ENCODE results near the gene FAM222A.

The FAM222A gene

GRCh38 chr12:109731806-109732205 is 18.2 kb downstream of the FAM222A start:
- TF ChIP-seq CTCF (IDR thresholded peaks at IDR 0.05; ENCODE audit: extremely low read depth, missing control alignments): no peak

GRCh38 chr12:109732321-109733305 is 19.0 kb downstream of the FAM222A start:
- DNase-seq (ENCODE audit: low spot score): no peak
- no peak for TF ChIP-seq CTCF (IDR thresholded peaks at IDR 0.05; ENCODE audit: extremely low read depth, missing control alignments)

More at GRCh38 chr12:109731806-109732205, 18.2 kb downstream of the FAM222A start:
- no peak for DNase-seq (ENCODE audit: low spot score)

DNA sequence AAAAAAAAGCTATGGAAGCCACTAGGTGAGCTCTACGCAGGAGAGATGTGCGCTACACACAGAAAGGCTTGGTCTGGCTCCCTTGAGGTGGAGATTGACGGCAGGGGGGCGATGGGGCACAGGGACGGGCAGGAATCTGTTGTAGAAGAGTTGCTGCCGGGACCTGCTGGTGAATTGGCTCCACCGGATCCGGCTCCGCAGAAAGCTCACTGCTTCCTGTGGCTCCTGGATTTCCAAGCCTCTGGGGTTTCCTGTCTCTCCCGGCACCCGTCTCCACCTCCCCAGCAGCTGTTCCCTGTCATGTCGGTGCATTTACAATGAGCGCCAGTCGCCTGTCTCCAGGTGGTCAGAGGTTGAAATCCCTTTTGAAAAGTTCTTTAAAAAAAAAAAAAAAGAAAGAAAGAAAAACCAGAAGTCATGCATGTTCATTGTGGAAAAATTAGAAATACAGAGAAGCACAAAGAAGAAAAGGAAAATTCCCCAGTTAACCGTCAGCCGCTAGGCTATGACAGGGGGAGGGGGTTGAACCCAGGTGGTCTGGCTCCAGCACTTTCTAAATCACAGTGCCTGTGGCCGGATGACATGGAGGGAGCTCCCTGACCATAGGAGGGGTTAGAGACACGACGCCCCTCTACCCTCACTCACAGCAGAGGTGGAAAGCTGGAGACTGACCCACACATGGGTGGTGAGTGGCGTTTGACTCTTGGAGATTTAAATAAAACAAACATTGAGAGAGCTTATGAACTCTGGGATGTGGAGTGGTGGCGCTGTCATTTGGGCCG is 20.8 kb downstream of the FAM222A start:
- TF ChIP-seq CTCF (IDR thresholded peaks at IDR 0.05; ENCODE audit: extremely low read depth, missing control alignments): no peak
- DNase-seq (ENCODE audit: low spot score): no peak

DNA sequence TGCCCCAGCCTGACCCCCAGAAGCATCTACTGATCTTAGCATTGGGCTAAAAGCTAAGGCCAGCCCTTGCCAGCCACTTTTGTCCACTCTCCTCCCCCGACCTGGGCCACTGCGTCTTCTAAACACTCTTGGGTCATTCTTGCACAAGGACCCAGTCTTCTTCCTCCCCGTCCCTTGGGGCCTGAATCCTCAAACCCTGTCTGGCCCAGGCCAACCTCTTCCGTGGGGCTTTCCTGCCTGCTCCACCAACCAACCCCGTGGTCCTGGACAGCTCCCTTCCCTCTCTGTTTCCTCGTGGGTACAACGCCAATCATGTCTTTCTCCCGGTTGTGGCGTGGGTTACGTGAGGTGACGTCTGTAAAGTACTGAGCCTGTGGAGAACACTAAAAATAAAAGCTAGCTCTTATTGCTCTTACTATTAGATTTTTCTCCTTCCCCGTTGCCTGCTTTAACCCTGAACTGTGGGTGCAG is 21.5 kb downstream of the FAM222A start:
- no peak for DNase-seq (ENCODE audit: low spot score)
- no peak for TF ChIP-seq CTCF (IDR thresholded peaks at IDR 0.05; ENCODE audit: extremely low read depth, missing control alignments)

- TF ChIP-seq CTCF (IDR thresholded peaks at IDR 0.05; ENCODE audit: extremely low read depth, missing control alignments): no peak
- no peak for DNase-seq (ENCODE audit: low spot score)
Measured at GRCh38 chr12:109735825-109736551, 22.4 kb downstream of the FAM222A start.

DNA sequence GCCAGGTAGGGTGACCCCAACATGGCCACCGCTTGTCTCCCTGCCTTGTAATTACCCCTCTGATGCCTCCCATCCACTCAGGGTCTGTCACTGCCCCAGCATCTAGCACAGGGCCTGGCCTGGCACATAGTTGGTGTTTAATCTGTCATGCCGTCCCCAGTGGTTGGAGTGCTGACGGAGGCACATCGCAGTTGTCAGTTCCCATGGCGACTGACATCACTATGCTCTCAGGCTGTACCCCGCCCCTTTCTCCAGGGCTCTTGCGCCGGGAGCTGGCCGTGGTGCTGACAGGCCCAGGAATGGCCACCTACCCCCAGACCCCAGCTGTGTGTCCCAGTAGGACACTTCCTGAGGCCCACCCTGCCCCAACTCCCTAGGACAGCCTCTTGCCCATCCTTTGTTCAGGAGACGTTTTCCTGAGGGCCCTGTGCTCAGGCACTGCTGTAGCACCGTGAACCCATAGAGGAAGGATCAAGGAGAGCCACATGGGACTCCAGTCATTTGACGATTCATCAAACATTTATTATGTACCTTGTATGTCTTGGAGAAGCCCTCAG is 23.0 kb downstream of the FAM222A start:
- TF ChIP-seq CTCF (IDR thresholded peaks at IDR 0.05; ENCODE audit: extremely low read depth, missing control alignments): no peak
- no peak for DNase-seq (ENCODE audit: low spot score)

Measured in GM20000 (cell line).